GM18508 (cell line): Measurements from ENCODE around the gene DGCR6L.
"Not testable (repeated sequence)": the region's sequence is repeated elsewhere in the genome, so short reads cannot be mapped to it uniquely, and the experiment has no call there.

Experiments used
- ATAC-seq: cut with Tn5 transposase; IDR thresholded peaks from one replicate; pipeline ENCODE4 v1.9.1; 2021; ENCODE audit warnings: moderate number of reproducible peaks; ENCODE audit not compliant: insufficient read depth, unreplicated experiment

DGCR6L gene

GRCh38 chr22:20311249-20312062, 8.4 kb downstream of the DGCR6L start:
- not testable (repeated sequence) for ATAC-seq

GRCh38 chr22:20310773-20311172, 9.1 kb downstream of the DGCR6L start:
- not testable (repeated sequence) for ATAC-seq

DNA sequence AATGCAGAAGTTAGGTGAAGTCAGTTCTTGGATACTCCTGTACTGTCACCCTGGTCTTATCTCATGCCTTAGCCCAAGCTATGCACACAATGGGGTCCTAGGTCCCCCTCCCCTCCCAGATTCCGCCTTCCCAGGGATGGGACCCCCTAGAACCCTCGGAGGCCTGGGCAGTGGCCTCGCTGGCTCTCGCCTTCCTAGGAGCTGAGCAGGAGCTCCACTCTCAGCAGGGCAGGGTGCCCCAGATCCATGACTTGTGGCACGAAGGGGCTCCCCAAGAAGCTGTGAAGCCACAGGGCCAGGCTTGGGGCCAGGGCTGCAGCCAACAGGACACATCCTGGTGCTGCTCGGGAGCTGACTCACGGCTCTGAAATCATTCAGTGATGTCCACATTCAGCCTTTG, 9.7 kb downstream of the DGCR6L start:
- ATAC-seq: not testable (repeated sequence)

GRCh38 chr22:20308806-20309650, 10.8 kb downstream of the DGCR6L start:
- ATAC-seq: not testable (repeated sequence)

DNA sequence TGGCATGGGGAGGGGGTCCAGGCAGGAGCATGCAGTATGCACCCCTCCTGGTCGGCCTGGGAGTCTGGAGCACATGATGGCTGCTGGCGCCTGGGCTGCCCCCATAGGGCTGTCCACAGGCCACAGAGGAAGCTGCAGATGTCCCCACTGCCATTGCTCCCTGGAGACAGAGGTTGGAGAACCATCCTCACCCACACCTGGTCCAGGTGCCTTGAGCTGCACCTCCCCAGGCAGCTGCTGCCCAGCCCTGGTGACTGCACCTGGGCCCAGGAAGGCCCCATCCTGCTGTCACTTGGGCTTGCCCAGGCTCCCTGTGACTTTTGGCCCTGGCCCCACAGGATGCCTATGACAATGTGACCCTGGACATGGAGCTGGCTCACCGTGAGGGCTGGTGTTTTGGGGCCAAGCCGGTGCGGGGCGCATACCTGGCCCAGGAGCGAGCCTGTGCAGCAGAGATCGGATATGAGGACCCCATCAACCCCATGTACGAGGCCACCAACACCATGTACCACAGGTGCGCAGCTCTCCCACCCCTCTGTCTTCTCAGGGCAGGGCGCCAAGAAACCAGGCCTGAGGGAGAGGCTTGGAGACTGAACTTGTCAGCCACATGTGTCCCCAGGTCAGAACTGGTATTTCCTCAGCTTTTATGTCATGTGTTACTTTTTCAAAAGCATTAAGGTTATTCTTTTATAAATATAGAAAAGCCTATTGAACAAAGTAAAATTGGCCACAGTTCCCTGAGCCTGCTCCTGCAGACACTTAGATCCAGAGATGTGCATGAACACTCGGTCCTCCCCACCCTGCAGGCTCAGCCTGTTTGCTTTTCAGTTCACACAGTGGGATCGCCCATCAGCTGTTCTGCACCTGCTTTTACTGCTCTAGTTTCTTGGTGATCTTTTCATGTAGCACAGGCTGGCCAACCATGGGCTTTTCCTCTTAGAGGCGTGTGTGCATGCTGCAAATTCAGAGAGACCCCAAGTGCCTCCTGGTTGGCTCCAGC, 12.1 kb downstream of the DGCR6L start:
- not testable (repeated sequence) for ATAC-seq

DNA sequence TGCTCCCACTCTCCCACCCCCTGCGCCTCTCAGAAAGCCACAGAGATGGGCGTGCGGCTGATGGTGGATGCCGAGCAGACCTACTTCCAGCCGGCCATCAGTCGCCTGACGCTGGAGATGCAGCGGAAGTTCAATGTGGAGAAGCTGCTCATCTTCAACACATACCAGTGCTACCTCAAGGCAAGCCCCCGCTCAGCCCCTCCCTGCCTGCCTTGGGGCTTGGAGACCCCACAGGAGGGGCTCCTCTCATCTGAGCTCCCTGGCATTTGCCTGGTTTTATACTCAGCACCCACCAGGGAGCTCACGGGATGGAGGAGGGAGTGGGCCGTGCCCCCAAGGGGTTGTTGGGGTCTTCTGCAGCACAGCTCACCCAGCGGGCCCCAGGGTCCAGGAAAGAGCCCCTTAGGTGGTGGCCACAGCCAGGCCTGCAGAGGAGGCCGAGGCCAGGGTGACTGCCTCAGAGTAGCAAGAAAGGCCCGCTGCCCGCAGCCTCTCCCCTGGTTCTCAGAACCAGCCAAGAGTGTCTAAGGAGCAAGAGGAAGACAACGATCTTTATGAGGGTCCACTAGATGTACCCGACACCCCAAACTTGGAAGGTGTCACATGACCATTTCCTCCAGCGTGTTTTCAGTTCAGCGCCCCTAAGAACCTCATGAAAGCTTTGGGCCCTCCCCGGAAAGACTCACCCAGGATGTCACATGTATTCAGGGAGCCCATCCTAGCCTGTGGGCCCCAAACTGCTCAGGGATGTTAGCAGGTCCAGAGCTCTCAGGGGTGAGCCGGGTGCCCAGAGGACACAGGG, 13.0 kb downstream of the DGCR6L start:
- not testable (repeated sequence) for ATAC-seq

- ATAC-seq: no peak
Observed at GRCh38 chr22:20305894-20306645, 13.8 kb downstream of the DGCR6L start.

GRCh38 chr22:20305230-20305893, 14.5 kb downstream of the DGCR6L start:
- not testable (repeated sequence) for ATAC-seq

DNA sequence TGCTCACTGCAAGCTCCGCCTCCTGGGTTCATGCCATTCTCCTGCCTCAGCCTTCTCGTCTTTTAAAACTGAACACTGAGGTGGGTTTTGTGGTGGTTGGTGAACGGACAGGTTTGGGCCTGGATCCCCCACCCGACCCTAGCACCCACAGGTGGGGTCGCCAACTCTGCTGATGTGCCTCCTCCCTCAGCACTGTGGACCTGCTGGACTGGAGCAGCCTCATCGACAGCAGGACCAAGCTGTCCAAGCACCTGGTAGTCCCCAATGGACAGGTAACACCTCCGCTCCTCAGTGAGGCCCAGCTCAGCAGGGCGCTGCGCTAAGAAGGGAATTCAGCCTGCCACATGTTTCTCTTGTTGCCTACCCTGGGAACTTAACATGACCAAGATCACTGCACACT, 15.2 kb downstream of the DGCR6L start:
- ATAC-seq: no peak

DNA sequence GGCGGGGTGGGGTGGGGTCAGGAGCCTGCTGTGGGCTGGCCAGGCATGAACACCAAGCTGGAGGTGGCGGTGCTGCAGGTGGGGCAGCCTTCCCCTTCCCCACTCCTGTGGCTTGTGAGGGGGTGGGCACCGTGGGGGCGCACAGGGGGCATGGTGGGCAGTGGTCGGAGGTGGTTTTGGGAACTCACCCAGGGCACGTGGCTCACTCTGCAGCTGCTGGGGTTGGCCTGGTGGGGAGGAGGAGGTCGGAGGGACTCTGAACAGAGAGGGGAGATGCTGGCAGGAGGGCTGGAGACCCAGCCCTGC, 16.7 kb downstream of the DGCR6L start:
- ATAC-seq: not testable (repeated sequence)

DNA sequence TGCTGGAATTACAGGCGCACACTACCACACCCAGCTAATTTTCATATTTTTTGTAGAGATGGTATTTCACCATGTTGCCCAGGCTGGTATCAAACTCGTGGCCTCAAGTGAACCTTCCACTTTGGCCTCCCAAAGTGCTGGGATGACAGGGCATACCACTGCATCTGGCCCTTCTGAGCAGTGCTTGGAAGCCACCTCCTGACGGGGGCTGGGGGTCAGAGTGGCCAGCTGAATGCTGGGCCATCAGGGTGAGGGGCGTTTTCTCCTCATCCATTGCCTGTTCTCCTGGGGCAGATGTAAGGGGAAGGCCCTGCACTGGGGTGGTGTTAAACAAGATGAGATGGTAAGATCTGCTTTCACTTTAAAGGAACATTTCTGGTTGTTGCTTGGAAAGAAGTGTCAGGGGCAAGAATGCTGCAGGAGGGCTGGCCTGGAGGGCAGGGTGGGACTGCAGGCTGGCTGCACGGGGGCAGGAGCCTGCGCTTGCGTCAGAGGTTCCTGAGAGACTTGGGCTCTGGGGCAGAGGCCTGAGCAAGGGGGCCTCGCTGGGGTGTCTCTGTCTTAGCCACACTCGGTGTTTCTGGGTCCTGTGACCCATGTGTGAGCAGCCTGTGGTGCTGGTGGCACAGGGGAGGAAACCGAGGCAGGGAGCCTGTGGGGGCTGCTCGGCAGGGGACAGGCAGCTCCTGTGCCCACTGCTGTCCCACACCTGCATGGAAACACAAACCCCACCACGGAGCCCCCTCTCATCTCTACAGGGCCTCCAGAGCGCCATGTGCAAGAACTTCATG, 17.2 kb downstream of the DGCR6L start:
- ATAC-seq: no peak

GRCh38 chr22:20299746-20300136, 20.1 kb downstream of the DGCR6L start:
- ATAC-seq: no peak

DNA sequence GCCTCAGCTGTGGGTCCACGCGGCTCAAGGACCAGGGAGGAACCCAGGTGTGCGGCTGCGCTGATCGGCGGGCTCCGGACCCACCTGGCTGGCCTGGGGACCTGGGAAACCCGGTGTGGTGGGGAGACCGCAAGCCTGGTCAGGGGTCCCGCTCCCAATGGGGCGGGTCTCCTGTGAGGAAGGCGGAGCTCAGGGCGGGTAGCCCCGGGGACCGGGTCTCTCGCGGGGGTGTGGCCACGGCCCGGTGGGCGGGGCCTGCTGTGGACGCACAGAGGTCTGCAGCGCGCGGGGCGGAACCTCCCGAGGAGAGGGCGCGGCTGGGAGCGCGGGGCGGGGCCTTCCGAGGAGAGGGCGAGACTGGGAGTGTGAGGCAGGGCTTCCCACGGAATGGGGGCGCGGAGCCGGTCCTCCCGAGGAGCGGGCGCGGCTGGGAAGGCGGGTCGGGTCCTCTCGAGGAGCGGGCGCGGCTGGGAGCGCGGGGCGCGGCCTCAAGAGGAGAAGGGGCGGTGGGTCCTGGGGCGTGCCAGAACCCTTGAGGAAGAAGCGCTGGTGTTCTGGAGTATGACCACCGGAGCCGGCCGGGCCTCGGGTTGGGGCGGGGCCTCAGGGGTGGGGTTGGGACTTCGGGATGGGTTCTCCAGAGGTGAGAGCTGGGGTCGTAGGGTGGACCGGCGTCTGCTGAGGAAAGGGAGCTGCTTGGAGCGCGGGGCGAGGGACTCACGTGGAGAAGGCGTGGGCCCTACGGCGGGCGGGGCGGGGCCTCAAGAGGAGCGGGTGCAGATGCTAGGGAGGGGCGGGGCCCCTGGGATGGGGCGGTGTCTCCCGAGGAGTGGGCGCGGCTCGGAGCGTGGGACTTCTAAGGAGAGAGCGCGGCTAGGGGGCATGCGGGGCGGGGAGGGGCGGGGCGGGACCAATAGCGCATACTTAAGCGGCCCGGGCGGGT, 20.8 kb downstream of the DGCR6L start:
- no peak for ATAC-seq

DNA sequence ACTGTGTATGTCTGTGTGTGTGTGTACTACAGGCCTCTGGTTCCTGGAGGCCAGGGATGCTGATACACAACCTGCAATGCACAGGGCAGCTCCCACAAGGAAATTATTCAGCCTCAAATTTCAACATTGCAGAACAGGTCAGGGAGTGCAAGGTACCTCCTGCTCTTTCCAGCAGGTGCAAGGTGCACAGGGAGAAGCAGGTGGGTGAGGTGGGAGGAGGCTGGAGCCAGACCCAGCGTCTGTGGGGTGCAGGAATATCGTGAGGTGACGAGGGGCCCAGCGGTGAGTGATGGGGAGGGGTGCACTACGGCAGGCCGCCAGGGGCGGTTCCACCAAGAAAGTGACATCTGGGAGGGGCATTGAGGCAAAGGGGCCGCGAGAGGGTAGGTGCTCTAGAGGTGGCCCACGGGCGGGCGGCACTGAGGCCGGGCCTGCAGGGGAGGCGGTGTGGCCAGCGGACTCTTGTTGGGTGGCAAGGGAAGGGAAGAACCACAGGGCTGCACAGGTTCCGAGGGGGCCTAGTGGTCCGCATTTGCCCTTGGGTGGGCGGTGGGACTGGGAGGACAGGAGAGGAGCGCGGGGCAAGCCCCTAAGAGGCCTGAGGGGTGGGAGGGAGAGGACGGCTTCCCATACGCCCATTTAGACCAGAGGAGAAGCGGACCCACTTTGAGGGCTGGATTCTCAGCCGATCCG, 21.6 kb downstream of the DGCR6L start:
- no peak for ATAC-seq

GRCh38 chr22:20297414-20298109, 22.3 kb downstream of the DGCR6L start:
- no peak for ATAC-seq
